ENCODE measurements around the gene LPO. TPM values are rescaled to one million over a fixed set of nuclear protein-coding genes. Genes with fewer than 3 reads are reported as not detected.

Gene LPO
- total RNA-seq, 1 experiment from 2014 or later: not detected

DNA sequence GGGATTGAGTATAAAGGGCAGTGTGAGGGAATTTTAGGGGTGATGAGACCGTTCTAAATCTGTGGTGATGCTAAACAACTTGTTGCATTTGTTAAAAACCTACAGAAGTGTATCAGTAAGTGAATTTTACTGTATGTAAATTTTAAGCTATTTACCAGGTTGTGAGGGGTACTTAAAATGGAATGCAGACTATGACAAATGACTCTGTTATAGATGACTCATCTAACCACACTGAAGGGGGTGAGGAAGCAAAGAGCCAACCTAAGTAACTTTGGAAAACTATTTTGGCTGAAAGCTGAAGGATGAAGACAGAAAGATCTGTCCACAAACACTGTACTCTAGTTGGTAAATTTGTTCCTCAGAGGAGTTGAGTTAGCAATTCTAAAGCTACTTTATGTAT lies 14.1 kb upstream of the LPO start:
- TF ChIP-seq, protein P1, sequence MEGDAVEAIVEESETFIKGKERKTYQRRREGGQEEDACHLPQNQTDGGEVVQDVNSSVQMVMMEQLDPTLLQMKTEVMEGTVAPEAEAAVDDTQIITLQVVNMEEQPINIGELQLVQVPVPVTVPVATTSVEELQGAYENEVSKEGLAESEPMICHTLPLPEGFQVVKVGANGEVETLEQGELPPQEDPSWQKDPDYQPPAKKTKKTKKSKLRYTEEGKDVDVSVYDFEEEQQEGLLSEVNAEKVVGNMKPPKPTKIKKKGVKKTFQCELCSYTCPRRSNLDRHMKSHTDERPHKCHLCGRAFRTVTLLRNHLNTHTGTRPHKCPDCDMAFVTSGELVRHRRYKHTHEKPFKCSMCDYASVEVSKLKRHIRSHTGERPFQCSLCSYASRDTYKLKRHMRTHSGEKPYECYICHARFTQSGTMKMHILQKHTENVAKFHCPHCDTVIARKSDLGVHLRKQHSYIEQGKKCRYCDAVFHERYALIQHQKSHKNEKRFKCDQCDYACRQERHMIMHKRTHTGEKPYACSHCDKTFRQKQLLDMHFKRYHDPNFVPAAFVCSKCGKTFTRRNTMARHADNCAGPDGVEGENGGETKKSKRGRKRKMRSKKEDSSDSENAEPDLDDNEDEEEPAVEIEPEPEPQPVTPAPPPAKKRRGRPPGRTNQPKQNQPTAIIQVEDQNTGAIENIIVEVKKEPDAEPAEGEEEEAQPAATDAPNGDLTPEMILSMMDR (conservative IDR thresholded peaks at IDR 0.05; ENCODE audit: low read depth, low read length): no peak
- TF ChIP-seq EZH2 (IDR thresholded peaks at IDR 0.05; ENCODE audit: low read length, unreplicated experiment): no peak
- no peak for TF ChIP-seq EZH2phosphoT487 (IDR thresholded peaks at IDR 0.05; ENCODE audit: borderline replicate concordance, low read length)
- no TSS peak for BruUV-seq (replicated peaks)
- ATAC-seq (peak; percentile 96), DNase-seq (peak; percentile 92)
- ChIA-PET POLR2A (ENCODE audit: unreplicated experiment) (interaction anchor here (0.6 kb wide), 2 partner anchors 142 to 660 kb away, joined by 3 to 4 read pairs; no protein-coding TSS in a partner anchor), CTCF (interaction anchor here (0.6 to 0.7 kb wide), 2 partner anchors 25 to 364 kb away, joined by 3 to 4 read pairs; no protein-coding TSS in a partner anchor)
- Histone ChIP-seq H3K79me2 (ENCODE audit: low read length) (no peaks in the 10 kb centered on the region), H3K36me3 (ENCODE audit: low read depth, low read length) (no peaks in the 10 kb centered on the region), H3K9me3 (ENCODE audit: low read length) (no peaks in the 10 kb centered on the region), H3K27me3 (ENCODE audit: low read length) (0 out of 2 replicates have a peak, but pooled peaks cover 2% of the 10 kb centered on the region), H3K9me2 (replicated peaks; ENCODE audit: low read length) (no peaks in the 10 kb centered on the region), H3F3A (ENCODE audit: low read length, unreplicated experiment) (no peaks in the 10 kb centered on the region), H2AFZ (ENCODE audit: low read length) (no peak overlapping the region), H3K27ac (ENCODE audit: low read length) (peak overlapping the region; percentile 48), H4K20me1 (ENCODE audit: low read length) (no peaks in the 10 kb centered on the region), H3K4me1 (ENCODE audit: insufficient read depth, low read length) (peaks cover 31% of the 10 kb centered on the region), H3K9ac (ENCODE audit: low read length) (no peak overlapping the region), H3K4me2 (ENCODE audit: low read length) (peak overlapping the region; percentile 60), H3K4me3 (ENCODE audit: low read length) (peak overlapping the region; percentile 2; the same call in 1 of the 2 replicates)
- intact Hi-C loops (cut with micrococcal nuclease): loop anchor here (2.0 kb wide), 1 partner anchor 24 kb away; no protein-coding TSS in a partner anchor

DNA sequence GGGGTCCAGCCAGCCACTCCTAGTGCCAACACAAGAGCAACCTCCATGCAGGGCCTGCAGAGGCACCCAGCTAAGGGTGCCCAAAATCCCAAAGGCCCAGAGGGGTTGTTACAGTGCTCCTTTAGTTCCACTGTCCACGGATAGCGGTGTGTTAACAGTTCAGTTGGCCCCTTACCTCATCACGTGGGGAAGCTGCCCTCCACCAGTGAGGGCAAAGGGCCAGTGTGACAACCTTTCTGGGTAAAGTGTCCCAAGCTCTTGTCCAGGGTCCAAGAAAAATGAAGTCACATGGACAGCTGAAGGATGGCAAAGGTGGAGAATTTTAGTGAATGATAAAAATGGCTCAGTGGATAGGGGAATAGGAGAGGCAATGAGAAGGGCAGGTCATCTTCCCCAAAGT lies 10.7 kb upstream of the LPO start:
- H3K9me3 ChIP-seq (ENCODE audit: low read length): no peaks in the 10 kb centered on the region
- intact Hi-C loops (cut with micrococcal nuclease): no loop called here
- BruUV-seq (replicated peaks): no TSS peak
- H3K9ac ChIP-seq (ENCODE audit: low read length): no peak overlapping the region
- no peaks in the 10 kb centered on the region for H4K20me1 ChIP-seq (ENCODE audit: low read length)
- H3K4me1 ChIP-seq (ENCODE audit: insufficient read depth, low read length): peaks cover 22% of the 10 kb centered on the region
- no peaks in the 10 kb centered on the region for H3K36me3 ChIP-seq (ENCODE audit: low read depth, low read length)
- H3F3A ChIP-seq (ENCODE audit: low read length, unreplicated experiment): no peaks in the 10 kb centered on the region
- DNase-seq: no peak
- ChIA-PET POLR2A (ENCODE audit: unreplicated experiment) (no interaction called here), CTCF (no interaction called here)
- no peak for ATAC-seq
- no peak overlapping the region for H3K27ac ChIP-seq (ENCODE audit: low read length)
- peaks cover 9% of the 10 kb centered on the region; the same call in 1 of the 2 replicates for H3K27me3 ChIP-seq (ENCODE audit: low read length)
- no peak overlapping the region for H3K4me2 ChIP-seq (ENCODE audit: low read length)
- no peak overlapping the region for H3K4me3 ChIP-seq (ENCODE audit: low read length)
- no peaks in the 10 kb centered on the region for H3K79me2 ChIP-seq (ENCODE audit: low read length)
- no peak overlapping the region for H2AFZ ChIP-seq (ENCODE audit: low read length)
- no peak for TF ChIP-seq EZH2phosphoT487 (IDR thresholded peaks at IDR 0.05; ENCODE audit: borderline replicate concordance, low read length)
- TF ChIP-seq, protein P1 (conservative IDR thresholded peaks at IDR 0.05; ENCODE audit: low read depth, low read length): no peak
- TF ChIP-seq EZH2 (IDR thresholded peaks at IDR 0.05; ENCODE audit: low read length, unreplicated experiment): no peak
- H3K9me2 ChIP-seq (replicated peaks; ENCODE audit: low read length): no peaks in the 10 kb centered on the region

DNA sequence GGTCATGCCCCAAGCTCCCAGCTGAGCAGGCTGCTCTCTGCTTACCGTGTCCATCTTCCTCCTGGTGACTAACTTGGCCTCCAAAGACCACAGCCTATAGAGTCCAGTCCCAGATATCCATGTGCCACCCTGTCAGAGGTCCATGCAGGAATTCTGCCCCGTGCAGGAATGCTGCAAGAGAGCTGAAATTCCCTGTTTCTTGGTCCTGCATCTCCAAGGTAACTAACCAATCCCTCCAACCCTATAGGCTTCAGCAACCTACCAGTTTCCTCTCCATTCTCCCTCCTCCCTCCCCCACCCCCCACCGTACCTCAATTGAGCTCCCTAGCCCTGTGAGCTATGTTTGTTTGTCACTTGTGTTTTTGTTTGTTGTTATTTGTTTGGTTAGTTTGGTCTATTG lies 9.7 kb upstream of the LPO start:
- ChIA-PET CTCF (no interaction called here), POLR2A (ENCODE audit: unreplicated experiment) (no interaction called here)
- Histone ChIP-seq H3K4me3 (ENCODE audit: low read length) (no peak overlapping the region), H3F3A (ENCODE audit: low read length, unreplicated experiment) (no peaks in the 10 kb centered on the region), H3K4me1 (ENCODE audit: insufficient read depth, low read length) (peaks cover 17% of the 10 kb centered on the region), H2AFZ (ENCODE audit: low read length) (no peak overlapping the region), H3K9ac (ENCODE audit: low read length) (no peak overlapping the region), H3K79me2 (ENCODE audit: low read length) (no peaks in the 10 kb centered on the region), H3K4me2 (ENCODE audit: low read length) (no peak overlapping the region), H3K27ac (ENCODE audit: low read length) (no peak overlapping the region), H3K36me3 (ENCODE audit: low read depth, low read length) (no peaks in the 10 kb centered on the region), H3K9me2 (replicated peaks; ENCODE audit: low read length) (no peaks in the 10 kb centered on the region), H3K9me3 (ENCODE audit: low read length) (no peaks in the 10 kb centered on the region), H4K20me1 (ENCODE audit: low read length) (no peaks in the 10 kb centered on the region), H3K27me3 (ENCODE audit: low read length) (peaks cover 9% of the 10 kb centered on the region; the same call in 1 of the 2 replicates)
- TF ChIP-seq EZH2phosphoT487 (IDR thresholded peaks at IDR 0.05; ENCODE audit: borderline replicate concordance, low read length): no peak
- no peak for TF ChIP-seq EZH2 (IDR thresholded peaks at IDR 0.05; ENCODE audit: low read length, unreplicated experiment)
- TF ChIP-seq, protein P1 (conservative IDR thresholded peaks at IDR 0.05; ENCODE audit: low read depth, low read length): no peak
- intact Hi-C loops (cut with micrococcal nuclease): no loop called here
- ATAC-seq (no peak), DNase-seq (no peak)
- BruUV-seq (replicated peaks): no TSS peak

Data from PC-3 (cell line).